ENCODE results near the gene MERTK.
"Not testable (repeated sequence)": the region's sequence is repeated elsewhere in the genome, so short reads cannot be mapped to it uniquely, and the experiment has no call there.

The MERTK gene

DNA sequence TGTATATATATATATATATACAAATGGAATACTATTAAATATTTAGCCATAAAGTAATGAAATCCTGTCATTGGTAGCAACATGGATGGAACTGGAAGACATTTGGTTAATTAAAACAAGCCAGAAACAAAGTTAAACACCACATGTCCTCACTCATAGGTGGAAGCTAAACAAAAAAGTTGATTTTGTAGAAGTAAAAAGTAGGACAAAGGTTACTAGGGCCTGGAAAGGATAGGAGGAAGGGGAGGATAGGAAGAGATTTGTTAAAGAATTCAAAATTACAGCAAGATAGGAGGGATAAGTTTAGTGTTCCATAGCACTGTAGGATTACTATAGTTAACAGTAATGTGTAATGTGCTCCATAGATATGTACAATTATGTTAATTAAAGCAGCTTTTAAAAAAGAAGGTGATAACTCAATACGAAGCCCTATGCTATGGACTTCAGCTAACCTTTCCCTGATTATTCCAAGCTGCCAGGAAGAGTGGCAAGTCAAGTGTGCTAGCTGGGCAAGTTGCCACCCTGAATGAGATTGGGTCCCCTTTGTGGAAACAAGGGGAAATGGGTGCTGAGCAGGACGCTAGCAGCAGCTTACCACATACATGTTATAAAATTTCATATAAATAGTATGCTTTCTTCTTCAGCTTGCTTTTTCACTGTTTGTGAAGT lies 12.3 kb downstream of the MERTK start:
- DNase-seq = no peak

DNA sequence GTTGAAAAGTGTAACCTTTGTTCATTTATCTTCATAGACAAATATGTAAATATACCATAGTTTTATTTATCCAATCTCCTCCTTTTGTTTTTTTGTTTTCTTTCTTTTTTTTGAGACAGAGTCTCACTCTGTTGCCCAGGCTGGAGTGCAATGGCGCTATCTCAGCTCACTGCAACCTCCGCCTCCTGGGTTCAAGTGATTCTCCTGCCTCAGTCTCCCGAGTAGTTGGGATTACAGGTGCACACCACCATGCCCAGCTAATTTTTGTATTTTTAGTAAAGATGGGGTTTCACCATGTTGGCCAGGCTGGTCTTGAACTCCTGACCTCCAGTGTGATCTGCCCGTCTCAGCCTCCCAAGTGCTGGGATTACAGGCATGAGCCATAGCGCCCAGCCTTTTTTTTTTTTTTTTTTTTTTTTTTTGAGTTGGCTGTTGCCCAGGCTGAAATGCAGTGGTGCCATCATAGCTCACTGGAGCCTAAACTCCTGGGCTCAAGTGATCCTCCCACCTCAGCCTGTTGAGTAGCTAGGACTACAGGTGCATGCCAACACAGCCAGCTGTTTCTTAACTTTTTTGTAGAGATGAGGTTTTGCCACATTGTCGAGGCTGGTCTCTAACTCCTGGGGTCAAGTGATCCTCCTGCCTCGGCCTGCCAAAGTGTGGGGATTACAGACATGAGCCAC lies 13.0 kb downstream of the MERTK start:
- DNase-seq = not testable (repeated sequence)

DNA sequence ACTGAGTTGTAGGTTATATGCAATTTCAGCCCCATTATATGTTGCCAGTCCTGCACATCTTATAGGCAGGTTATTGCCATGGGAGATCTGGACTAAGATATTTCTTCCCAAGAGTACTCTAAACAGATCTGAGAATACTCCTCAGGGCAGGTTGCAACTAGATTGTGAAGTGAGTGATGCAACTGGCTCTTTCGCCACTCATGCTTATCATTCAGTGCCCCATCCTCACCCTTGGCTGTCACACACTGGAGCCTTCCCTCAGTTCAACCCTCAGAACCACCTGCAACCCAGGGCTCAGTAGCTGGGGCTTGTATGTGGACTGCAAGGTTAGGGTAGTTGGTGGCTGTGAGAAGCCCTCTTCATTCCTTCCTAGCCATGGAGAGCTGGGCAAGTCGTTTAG lies 14.1 kb downstream of the MERTK start:
- no peak for DNase-seq

DNA sequence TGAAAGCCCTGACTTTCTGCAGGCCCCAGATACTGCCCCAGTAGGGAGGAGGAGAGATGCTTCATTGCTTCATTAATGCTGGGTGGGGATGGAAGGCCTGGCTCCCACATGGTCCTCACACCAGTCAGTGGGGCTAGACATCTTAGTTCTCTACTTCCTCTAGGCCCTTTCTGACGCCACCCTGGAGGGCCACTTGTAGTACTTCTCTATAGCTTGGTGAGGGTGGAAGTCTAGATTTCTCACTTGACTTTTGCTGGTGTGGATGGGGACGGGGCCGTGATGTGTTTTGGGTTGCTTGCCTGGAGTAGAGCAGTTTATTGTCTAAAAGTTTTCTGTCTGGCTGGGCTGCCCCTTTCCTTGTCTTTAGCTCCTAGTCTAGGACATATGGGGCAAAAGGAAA lies 18.7 kb downstream of the MERTK start:
- no peak for DNase-seq

DNA sequence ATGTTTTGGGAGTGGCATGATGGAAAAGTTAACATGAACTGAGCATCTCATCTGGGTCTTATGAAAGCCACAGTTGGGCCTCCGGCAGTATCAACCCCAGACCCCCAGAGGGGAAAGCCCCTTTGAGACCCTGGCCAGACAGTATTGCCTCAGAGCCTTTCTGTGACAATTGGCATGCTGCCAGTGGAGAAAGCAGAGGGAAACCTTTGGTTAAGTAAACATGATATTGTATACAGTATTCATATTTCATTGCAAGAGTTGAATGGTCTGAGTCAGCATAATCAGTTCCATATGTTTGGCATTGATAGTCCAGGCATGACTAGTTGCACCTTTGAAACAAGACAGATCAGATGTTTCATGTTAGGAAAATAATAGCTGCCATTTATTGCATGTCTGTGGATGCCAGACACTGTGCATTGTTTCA lies 20.0 kb downstream of the MERTK start:
- no peak for DNase-seq

DNA sequence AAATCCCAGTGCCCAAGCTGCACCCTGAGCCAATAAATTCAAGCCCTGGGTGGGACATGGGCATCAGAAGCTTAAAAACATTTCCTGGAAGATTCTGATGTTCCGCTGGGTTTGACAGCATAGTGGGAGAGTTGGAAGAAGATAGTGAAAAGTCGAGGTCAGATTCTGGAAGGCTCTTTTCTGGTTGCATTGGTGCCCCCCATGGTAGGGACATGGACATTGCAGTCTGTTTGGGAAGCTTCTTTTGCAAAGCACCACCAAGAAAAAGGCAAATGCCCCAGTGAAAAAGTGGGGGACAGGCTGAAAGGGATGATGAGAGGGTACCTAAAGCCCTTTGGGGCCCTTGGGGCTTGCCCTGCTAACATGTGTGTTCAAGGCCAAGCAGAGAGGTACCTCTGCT lies 21.0 kb downstream of the MERTK start:
- DNase-seq = no peak

DNA sequence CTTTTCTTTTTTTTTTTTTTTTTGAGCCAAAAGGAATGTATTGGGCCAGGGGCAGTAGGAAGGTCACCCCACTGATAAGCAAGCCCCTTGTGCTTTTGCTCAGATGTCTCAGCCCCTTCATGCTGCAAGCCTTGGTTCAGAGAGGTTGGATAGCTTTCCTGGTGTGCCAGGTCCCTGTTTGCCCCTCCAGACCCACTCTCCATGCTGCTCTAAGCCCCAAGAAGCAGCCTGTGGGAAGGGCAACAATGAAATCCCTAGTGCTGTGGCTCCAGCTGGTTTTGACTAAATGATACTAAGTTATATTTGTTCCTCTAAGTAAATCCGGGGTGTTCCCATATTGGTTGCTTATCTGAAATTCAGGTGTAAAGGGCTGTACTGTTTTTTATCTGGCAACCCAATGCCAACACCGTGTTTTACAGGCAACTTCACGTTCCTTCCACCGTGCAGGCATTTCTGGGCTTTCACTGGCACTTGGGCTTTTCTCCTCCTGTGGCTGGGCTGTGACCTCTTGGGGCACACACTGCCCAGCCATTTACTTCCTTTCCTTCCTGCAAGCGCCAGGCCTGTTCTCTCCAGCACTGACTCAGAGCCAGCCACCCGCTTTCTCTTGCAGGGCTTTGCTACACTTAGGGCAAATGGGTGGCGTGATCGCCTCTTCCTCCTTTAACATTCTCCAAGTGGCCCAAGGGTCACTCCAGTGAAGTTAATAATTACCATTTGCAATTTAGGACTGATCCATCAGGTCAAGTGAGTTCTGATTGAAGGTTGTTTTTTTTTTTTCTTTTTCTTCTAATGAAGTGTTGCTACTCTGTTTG lies 21.6 kb downstream of the MERTK start:
- no peak for DNase-seq

DNA sequence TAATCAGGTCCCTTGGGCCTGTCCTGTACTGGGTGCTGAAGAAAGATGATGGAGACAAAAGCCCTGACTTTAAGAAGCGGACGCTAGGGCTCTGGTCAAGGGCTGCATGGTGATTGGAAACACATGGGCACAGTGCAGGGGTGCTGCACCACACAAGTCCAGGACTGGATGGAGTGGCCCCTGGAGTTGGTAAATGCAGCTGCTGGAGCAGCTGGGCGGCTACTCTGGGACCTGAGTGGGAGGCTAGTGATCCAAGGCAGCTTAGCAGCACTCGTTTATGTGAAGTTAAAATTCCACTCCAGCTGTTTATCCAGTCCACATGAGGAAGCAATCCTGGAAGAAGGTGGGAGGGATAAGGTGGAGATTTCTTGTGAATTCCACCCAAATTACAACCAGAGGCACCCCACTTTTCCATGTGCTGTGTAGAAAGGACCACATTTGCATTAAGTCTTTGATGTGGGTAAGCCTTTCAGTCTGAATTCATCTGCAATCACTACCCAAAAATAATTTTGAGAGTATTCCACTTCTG lies 24.9 kb downstream of the MERTK start:
- no peak for DNase-seq

DNA sequence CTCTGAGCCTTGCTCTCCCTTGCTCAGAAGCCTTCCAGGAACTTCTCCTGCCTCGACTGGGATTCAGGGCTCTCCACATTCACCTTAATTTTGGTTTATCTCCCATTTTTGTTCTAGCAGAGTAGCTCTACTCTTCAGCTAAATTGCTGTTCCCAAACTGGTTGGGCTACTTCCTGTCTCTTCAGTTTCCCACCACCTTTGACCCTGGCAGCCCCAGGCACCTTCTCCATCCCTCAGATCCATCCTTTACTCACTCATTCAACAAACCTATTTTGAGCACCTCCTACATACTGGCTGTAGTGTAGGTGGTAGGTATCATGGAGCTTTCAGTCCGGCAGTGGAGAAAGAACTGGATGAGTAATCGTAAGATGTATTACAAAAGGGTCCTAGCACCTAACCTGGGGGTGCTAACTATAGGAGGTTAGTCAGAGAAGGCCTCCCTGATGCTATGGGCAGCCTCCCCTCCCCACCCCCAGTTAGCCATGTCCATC lies 26.3 kb downstream of the MERTK start:
- no peak for DNase-seq

DNA sequence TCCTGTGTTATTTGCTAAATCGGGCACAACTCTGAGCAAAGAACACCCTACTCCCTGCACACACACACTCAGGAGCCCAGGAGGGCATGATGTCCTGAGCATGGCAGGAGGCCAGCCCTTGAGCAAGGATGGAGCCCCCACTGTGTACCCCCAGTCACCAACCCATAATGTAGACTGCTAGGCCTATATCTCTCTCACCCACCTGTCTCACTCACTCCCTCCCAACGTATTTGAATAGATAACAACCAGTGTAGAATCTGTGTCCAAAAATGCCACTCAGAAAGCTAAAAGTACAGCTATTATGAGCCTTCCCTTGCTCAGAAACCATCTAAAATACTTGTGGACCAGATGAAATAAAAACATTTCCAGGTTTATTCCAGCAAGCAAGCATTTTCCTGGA lies 29.3 kb downstream of the MERTK start:
- DNase-seq = no peak

DNA sequence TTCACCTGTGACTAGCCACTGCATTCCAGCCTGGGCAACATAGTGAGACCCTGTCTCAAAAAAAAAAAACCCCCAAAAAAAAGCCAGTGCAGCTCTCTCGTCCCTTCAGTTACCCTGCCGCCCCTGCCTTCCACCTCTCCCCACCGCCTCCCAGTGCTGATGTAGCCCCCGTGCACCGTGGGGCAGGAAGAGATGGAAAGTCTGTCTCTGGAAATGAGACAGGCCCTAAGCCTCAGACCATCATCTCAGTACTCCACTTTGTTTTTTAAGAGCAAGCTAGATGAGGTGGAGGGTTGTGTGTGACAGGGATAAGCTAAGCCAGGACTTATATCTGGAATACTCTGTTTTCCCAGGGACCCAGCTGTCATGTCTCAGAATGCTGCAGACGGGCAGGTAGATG lies 32.0 kb downstream of the MERTK start:
- peak in 1 of 5 experiments; percentile 30 for DNase-seq

DNA sequence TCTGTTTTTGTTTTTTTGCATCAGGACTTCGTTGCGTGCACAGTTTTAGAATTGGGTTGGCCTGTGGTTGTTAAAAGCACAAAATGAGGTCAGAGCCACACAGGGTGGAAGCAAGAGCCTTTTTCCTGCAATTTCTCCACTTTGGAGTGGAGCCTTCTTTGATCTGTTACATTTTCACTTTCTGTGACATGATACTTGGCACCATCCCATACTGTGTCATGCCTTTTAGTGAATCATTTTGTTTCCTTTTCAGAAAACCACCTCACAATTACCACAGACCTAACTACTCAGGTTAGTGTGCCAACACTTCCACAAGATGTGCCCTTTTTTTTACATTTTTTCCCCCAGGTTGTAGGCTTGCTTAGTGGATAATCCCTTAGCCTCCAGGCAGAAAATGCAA lies 32.5 kb downstream of the MERTK start:
- DNase-seq = peak in 1 of 5 experiments; percentile 73

DNA sequence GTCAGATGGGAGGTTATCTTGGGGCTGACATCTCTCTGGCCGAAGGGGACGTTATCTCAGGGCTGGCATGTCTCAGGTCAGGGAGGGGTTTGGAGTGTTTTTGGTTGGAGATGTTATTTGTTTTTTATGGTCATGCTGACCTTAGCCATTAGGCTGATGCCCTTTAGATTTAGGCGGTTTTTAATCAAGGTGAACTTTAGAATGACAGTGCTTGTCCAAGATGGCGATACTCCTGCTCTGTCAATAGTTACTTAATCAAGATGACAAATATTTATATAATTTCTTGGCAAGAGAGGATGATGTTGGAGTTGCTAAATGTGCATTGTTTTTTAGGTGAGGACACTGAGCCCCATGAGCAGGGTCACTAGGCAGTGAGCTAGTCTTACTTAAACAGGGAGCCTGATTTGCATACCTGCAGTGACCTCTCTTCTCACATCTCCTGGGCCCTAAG lies 34.5 kb downstream of the MERTK start:
- DNase-seq = no peak

DNA sequence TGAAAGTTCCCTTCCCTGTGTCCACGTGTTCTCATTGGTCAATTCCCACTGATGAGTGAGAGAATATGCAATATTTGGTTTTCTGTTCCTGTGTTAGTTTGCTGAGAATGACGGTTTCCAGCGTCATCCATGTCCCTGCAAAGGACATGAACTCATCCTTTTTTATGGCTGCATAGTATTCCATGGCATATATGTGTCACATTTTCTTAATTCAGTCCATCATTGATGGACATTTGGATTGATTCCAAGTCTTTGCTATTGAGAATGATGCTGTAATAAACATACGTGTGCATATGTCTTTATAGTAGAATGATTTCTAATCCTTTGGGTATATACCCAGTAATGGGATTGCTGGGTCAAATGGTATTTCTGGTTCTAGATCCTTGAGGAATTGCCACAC lies 35.5 kb downstream of the MERTK start:
- not testable (repeated sequence) for DNase-seq

DNA sequence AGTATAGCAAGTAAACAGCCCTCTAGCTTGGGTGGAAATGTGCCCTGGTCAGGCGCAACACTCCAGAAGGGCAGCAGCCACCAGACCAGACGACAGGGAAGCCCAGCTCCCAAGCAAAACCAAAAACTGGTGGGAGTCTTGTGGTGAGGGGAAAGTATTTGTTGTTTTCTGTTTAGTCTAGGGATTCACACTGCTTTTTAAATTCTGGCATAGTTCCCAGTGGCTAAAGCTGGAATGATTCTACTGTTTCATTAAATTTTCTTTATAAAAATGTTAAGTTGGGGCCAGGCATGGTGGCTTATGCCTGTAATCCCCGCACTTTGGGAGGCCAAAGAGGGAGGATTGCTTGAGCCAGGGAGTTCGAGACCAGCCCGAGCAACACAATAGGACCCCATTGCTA lies 38.5 kb downstream of the MERTK start:
- DNase-seq = no peak

DNA sequence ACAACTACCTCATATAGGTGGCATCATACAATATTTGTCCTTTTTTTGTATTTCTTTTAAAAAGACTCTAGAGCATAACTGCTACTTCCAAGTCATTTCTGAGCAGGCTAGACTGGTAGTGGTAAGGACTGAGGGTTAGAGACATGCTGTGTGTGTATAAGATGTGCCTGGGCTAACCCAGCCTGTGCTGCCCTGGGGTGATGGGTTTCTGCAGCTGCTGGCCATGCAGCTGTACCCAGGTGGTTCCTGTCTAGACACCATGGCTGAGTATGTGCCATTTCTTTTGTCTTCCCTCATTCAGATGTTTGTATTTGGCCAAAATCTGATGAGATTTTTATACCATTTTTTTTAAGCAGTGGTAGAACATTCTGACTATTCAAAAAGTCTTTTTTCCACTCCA lies 40.0 kb downstream of the MERTK start:
- no peak for DNase-seq

DNA sequence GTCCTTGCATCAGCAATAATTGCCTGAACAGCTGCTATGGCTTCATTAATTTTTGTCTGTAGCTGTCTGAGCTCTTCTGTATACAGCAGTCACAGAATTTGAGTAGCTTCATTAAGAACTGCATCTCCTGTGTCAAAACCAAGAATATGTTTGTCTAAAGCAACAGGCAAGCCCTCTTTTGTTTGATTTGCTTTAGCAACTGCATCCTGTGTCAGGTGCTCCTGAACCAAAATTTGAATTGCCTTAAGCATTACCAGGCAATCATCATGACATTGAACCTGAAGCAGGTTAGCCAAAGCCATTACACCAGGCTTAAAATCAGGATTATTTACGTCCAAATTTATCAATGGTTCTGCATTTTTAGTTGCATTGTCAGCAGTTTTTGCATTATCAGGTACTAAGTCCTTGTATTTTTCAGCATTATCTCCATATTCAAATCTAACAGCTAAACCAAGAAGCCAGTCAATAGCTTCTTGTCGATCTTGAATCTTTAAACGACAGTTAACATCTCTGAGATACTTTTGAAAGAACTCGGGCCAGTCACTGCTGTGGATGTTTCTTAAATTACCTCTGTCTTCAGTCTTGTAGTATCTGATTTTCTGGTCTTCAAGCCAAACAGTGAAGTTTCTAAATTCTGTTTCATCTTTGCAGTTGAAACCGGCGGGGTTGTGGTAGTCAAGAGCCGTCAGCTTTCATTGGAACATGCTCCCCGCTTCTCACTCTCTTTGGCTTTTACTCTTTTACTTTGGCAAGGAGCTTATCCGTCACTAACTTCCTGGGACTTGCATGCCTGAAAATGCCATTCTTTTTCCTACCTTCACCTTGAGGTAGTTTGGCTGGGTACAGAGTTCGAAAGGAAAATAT lies 42.2 kb downstream of the MERTK start:
- no peak for DNase-seq

DNA sequence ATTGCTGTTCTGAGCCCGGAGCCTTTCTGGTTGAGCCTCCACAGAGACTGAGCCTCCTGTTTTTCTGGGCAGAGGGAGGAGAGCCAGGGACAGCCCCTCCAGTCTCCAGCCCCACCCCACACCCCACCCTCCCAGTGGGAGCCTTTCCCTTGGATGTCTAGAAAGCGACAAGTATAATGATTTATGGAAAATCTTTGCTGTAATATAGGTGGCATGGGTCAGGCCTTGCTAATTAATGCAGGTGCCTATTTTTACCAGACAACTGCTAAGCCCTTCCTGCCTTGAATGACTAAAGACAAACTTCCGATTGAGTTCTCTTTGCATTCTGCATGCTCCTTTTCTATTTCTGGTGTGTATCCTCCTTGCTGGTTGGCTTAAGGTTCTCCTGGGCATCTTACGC lies 43.1 kb downstream of the MERTK start:
- DNase-seq = no peak

DNA sequence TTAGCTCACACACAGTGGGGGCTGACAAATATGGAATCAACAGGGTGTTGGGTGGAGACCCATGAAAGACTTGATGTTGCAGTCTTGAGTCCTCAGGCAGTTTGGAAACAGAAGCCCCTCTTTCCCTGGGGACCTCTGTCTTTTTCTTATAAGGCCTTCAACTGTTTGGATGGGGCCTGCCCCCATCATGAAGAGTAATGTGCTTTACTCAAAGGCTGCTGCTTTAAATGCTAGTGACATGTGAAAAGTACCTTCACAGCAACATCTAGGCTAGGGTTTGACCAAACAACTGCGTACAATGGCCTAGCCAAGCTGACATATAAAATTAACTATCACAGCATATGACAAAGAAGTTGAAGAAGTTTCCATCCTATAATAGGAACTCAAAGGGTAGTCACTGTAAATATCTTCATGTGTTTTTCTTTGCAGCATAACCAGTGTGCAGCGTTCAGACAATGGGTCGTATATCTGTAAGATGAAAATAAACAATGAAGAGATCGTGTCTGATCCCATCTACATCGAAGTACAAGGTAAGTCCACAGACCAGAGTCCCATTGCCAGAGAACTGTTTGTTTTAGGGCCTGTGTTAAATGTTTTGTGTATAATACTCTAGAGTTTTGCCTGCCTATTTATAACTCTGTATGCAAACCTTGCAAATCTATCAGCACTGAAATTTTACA lies 46.3 kb downstream of the MERTK start:
- peak in 1 of 5 experiments; percentile 63 for DNase-seq

DNA sequence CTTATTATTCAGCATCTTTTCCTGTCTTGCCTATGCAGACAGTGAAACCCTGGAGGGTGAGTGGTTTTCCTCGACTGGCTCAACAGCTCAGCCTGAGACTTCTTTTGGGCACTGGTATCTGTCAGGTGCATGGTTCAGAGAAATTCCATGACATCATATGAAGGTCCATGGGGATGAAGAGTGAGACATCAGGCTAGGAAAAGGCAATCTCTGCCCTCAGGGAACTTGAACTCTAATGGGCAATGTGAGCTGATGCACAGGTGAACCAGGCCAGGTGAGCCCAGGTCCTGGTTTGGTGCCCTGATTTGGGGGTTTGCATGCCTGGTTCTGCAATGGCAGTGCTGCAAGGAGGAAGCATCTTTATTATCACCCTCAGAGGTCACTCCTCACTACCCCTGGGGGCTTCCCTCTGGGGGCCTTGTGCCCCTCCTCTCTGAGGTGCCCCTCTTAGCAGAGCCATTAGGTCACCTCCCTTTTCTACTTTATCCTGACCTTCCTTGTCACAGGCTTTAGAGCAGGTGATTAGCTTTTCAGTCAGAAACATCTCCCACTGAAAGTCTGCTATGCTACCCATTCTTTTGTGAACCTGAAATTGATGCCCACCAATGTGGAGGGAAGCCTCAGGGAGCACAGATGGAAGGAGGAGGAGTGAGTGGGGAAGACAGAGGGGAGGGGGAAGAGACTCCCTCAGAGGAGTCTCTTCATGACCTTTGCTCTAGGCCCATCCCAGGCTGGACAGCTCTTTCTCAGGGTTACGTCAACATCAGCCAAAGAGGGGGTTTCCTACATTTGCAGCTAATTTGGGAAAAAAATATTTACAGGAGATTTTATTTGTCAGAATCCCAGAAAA lies 47.3 kb downstream of the MERTK start:
- DNase-seq = no peak

All from T-helper 2 cell (primary cell).